HG02852 (cell line): Measurements from ENCODE around the gene ZNF524.

Source experiments
- ATAC-seq: cut with Tn5 transposase; IDR thresholded peaks from one replicate; pipeline ENCODE4 v1.9.1; 2021; ENCODE audit warnings: mild to moderate bottlenecking, moderate library complexity; ENCODE audit not compliant: unreplicated experiment

ZNF524 gene

GRCh38 chr19:55618426-55618825 is 18.3 kb downstream of the ZNF524 start:
- ATAC-seq, result no peak

- no peak for ATAC-seq
Measured at GRCh38 chr19:55619286-55619685, 19.2 kb downstream of the ZNF524 start.

GRCh38 chr19:55620410-55621204 is 20.5 kb downstream of the ZNF524 start:
- ATAC-seq, result no peak

- ATAC-seq, result no peak
Measured at GRCh38 chr19:55621205-55621672, 21.2 kb downstream of the ZNF524 start.

- no peak for ATAC-seq
Measured at GRCh38 chr19:55621673-55622231, 21.7 kb downstream of the ZNF524 start.

- no peak for ATAC-seq
Measured at GRCh38 chr19:55622242-55622969, 22.3 kb downstream of the ZNF524 start.

- no peak for ATAC-seq
Measured at GRCh38 chr19:55623130-55623529, 23.0 kb downstream of the ZNF524 start.

- ATAC-seq, result no peak
Measured at GRCh38 chr19:55623561-55623960, 23.5 kb downstream of the ZNF524 start.

GRCh38 chr19:55624109-55625003 is 24.3 kb downstream of the ZNF524 start, which contains the start of gene ZNF784:
Gene ZNF784 (minus strand): TSS chr19:55624566. CDS start chr19:55624561, 5 bp downstream.
- ATAC-seq, result peak; percentile 67

- no peak for ATAC-seq
Measured at GRCh38 chr19:55625004-55625326, 24.9 kb downstream of the ZNF524 start.

GRCh38 chr19:55626350-55626749 is 26.3 kb downstream of the ZNF524 start:
- ATAC-seq, result no peak

GRCh38 chr19:55632463-55632834 is 32.4 kb downstream of the ZNF524 start:
- ATAC-seq, result no peak

GRCh38 chr19:55633861-55634260 is 33.8 kb downstream of the ZNF524 start:
- no peak for ATAC-seq

- ATAC-seq, result no peak
Measured at GRCh38 chr19:55635334-55635717, 35.2 kb downstream of the ZNF524 start.

GRCh38 chr19:55635856-55636440 is 35.9 kb downstream of the ZNF524 start:
- no peak for ATAC-seq

GRCh38 chr19:55636723-55637122 is 36.6 kb downstream of the ZNF524 start:
- no peak for ATAC-seq

GRCh38 chr19:55637534-55637933 is 37.4 kb downstream of the ZNF524 start:
- no peak for ATAC-seq

- ATAC-seq, result no peak
Measured at GRCh38 chr19:55638864-55639359, 38.8 kb downstream of the ZNF524 start.

GRCh38 chr19:55640043-55640576 is 40.0 kb downstream of the ZNF524 start:
- ATAC-seq, result no peak
